Left lung (tissue), 10 donors: ENCODE data around the gene NR4A1. TPM values are rescaled to one million over a fixed set of nuclear protein-coding genes. Genes with fewer than 3 reads are reported as not detected.

Experiments used
- ATAC-seq: fragments of 200-7000 bp; cut with Tn5 transposase; one replicate; pipeline ENCODE4 v1.9.1; 2020; ENCODE audit warnings: moderate library complexity
- DNase-seq, 4 donors: peaks; one replicate each; pipeline ENCODE4 v3.0.0-alpha.2; 2013 to 2020
- H3K27ac ChIP-seq, 2 donors: fragments of 200-600 bp; sonication (generic) in 1 of 2; one replicate each; pipeline versions ENCODE4 v1.5.0 to v1.8.0; 2020 to 2021
- H3K27me3 ChIP-seq, 2 donors: fragments of 200-600 bp; sonication (generic) in 1 of 2; one replicate each; pipeline versions ENCODE4 v1.5.0 to v1.8.0; 2020 to 2021
- H3K36me3 ChIP-seq, 2 donors: fragments of 200-600 bp; sonication (generic) in 1 of 2; one replicate each; pipeline versions ENCODE4 v1.5.0 to v1.8.0; 2020 to 2021
- H3K4me1 ChIP-seq, 2 donors: fragments of 200-600 bp; one replicate each; pipeline ENCODE4 v1.8.0; 2021
- H3K4me3 ChIP-seq, 2 donors: fragments of 200-600 bp; sonication (generic) in 1 of 2; one replicate each; pipeline versions ENCODE4 v1.5.0 to v1.8.0; 2020 to 2021; ENCODE audit warnings: mild to moderate bottlenecking in 1 of 2
- H3K9me3 ChIP-seq, 2 donors: fragments of 200-600 bp; sonication (generic) in 1 of 2; one replicate each; pipeline versions ENCODE4 v1.5.0 to v1.8.0; 2020 to 2021
- CTCF ChIP-seq, 2 donors: fragments of 200-600 bp; sonication (generic) in 1 of 2; IDR thresholded peaks; one replicate each; pipeline versions ENCODE4 v1.5.0 to v1.8.0; 2021; ENCODE audit warnings: antibody characterized with exemption in 2 of 2
- intact Hi-C, 2 donors: fragments of 100-400 bp; cut with DNase I; formaldehyde crosslinking; loops; one replicate each; pipeline versions ENCODE4 v1.11.2 to v1.14.2; 2022
- polyA plus RNA-seq, 6 donors: library from polyadenylated mRNA; unstranded; fragments of 120-200 nt; gene quantifications; one replicate each; pipeline ENCODE4 v1.2.1, GENCODE V29; 2013; ENCODE audit not compliant: insufficient read length in 6 of 6
- total RNA-seq, 2 donors: library from RNA; stranded (reverse); fragmentation: NEBNext Ultra II Directional; extraction: Animal tissue kit (Norgen Biotek cat#: 25700); gene quantifications; one replicate each; pipeline ENCODE4 v1.2.1, GENCODE V29; 2021
- donor health status: DM: no; HTN: yes; CAD: no.
- donor health status: DM: no; HTN: no; CAD: no.

NR4A1 gene
- total and polyA plus RNA-seq, 8 donors: 12.8 to 293 (median 82.3) TPM

- Histone ChIP-seq H3K9me3 (no peaks in the 10 kb centered on the region), H3K27me3 (peaks cover 0 to 27% of the 10 kb centered on the region in 2 donors), H3K4me3 (peak overlapping the region; percentile 46 to 54), H3K27ac (peak overlapping the region; percentile 92 to 96), H3K36me3 (peaks cover 0 to 15% of the 10 kb centered on the region in 2 donors), H3K4me1 (peaks cover 19 to 62% of the 10 kb centered on the region in 2 donors)
- DNase-seq (peak in 1 of 4 donors; percentile 68), ATAC-seq (no peak)
- no peak for TF ChIP-seq CTCF (IDR thresholded peaks at IDR 0.05)
- intact Hi-C loops: no loop called here
Measured at GRCh38 chr12:52050116-52050757, 1.0 kb upstream of the NR4A1 start.

GRCh38 chr12:52052468-52053186, 1.4 kb downstream of the NR4A1 start:
- peak; percentile 0 for ATAC-seq
- H3K27ac ChIP-seq: peak overlapping the region; percentile 5 to 54
- peaks cover 8 to 44% of the 10 kb centered on the region in 2 donors for H3K4me1 ChIP-seq
- DNase-seq: no peak
- no peaks in the 10 kb centered on the region for H3K9me3 ChIP-seq
- no peak for TF ChIP-seq CTCF (IDR thresholded peaks at IDR 0.05)
- H3K36me3 ChIP-seq: peaks cover 0 to 37% of the 10 kb centered on the region in 2 donors
- peaks cover 0 to 27% of the 10 kb centered on the region in 2 donors for H3K27me3 ChIP-seq
- peak overlapping the region; percentile 46 to 54 for H3K4me3 ChIP-seq
- intact Hi-C loops: no loop called here

GRCh38 chr12:52053536-52054209, 2.4 kb downstream of the NR4A1 start:
- intact Hi-C loops: no loop called here
- no peak for TF ChIP-seq CTCF (IDR thresholded peaks at IDR 0.05)
- DNase-seq (no peak), ATAC-seq (no peak)
- peak overlapping the region in 1 of 2 donors; percentile 54 for H3K27ac ChIP-seq
- peaks cover 0 to 48% of the 10 kb centered on the region in 2 donors for H3K36me3 ChIP-seq
- H3K27me3 ChIP-seq: peaks cover 0 to 27% of the 10 kb centered on the region in 2 donors
- H3K9me3 ChIP-seq: no peaks in the 10 kb centered on the region
- peaks cover 8 to 44% of the 10 kb centered on the region in 2 donors for H3K4me1 ChIP-seq
- peak overlapping the region; percentile 46 to 54 for H3K4me3 ChIP-seq

GRCh38 chr12:52054231-52054832, 3.1 kb downstream of the NR4A1 start:
- Histone ChIP-seq H3K9me3 (no peaks in the 10 kb centered on the region), H3K27me3 (peaks cover 0 to 26% of the 10 kb centered on the region in 2 donors), H3K4me3 (no peak overlapping the region), H3K27ac (no peak overlapping the region), H3K36me3 (peaks cover 0 to 54% of the 10 kb centered on the region in 2 donors), H3K4me1 (peaks cover 8 to 44% of the 10 kb centered on the region in 2 donors)
- ATAC-seq (no peak), DNase-seq (no peak)
- TF ChIP-seq CTCF (IDR thresholded peaks at IDR 0.05): no peak
- intact Hi-C loops: no loop called here
